Left ventricle myocardium inferior (tissue), 1 donor: Measurements from ENCODE around the gene TBL3. TPM values are rescaled to one million over a fixed set of nuclear protein-coding genes. Genes with fewer than 3 reads are reported as not detected.

Experiments
- DNase-seq: peaks from one replicate; pipeline ENCODE4 v3.0.0-alpha.2; 2020
- H3K27ac ChIP-seq: fragments of 200-600 bp; replicated peaks from 2 replicates; pipeline ENCODE4 v1.8.0; 2021
- H3K27me3 ChIP-seq: fragments of 200-600 bp; 2 replicates; pipeline ENCODE4 v1.8.0; 2021; ENCODE audit warnings: low read depth
- H3K36me3 ChIP-seq: fragments of 200-600 bp; 2 replicates; pipeline ENCODE4 v1.8.0; 2021
- H3K4me1 ChIP-seq: fragments of 200-600 bp; 2 replicates; pipeline ENCODE4 v1.8.0; 2021
- H3K4me3 ChIP-seq: fragments of 200-600 bp; 2 replicates; pipeline ENCODE4 v1.8.0; 2021; ENCODE audit warnings: mild to moderate bottlenecking, moderate library complexity
- H3K9me3 ChIP-seq: fragments of 200-600 bp; replicated peaks from 2 replicates; pipeline ENCODE4 v1.8.0; 2021
- CTCF ChIP-seq: fragments of 200-600 bp; IDR thresholded peaks from 2 replicates; pipeline ENCODE4 v1.8.0; 2021; ENCODE audit warnings: antibody characterized with exemption, mild to moderate bottlenecking, borderline replicate concordance
- intact Hi-C: fragments of 100-400 bp; cut with micrococcal nuclease; formaldehyde crosslinking; loops from one replicate; pipeline ENCODE4 v1.11.0; 2022
- total RNA-seq: library from RNA; stranded (reverse); fragmentation: NEBNext Ultra II Directional; extraction: Animal tissue kit (Norgen Biotek cat#: 25700); gene quantifications from one replicate; pipeline ENCODE4 v1.2.1, GENCODE V29; 2021
- donor health status: DM: no; HTN: yes; CAD: no; lungs with severe emphysema.

TBL3 gene
- total RNA-seq, 1 donor from 2014 or later = 22.6 TPM

GRCh38 chr16:1987198-1987597 lies 15.3 kb downstream of the TBL3 start:
- no peak for TF ChIP-seq CTCF
- no peaks in the 10 kb centered on the region for H3K9me3 ChIP-seq
- no peak overlapping the region for H3K4me3 ChIP-seq
- H3K27ac ChIP-seq = no peak overlapping the region
- no peak for DNase-seq
- peaks cover 55% of the 10 kb centered on the region for H3K27me3 ChIP-seq
- peaks cover 21% of the 10 kb centered on the region for H3K36me3 ChIP-seq
- peaks cover 55% of the 10 kb centered on the region for H3K4me1 ChIP-seq
- intact Hi-C loops = no loop called here

- H3K9me3 ChIP-seq = peaks cover 4% of the 10 kb centered on the region
- H3K4me1 ChIP-seq = peaks cover 46% of the 10 kb centered on the region
- H3K4me3 ChIP-seq = peak within 1 kb of the TSS; percentile 66
- intact Hi-C loops = no loop called here
- H3K36me3 ChIP-seq = peaks cover 21% of the 10 kb centered on the region
- peaks cover 47% of the 10 kb centered on the region for H3K27me3 ChIP-seq
- no peak within 1 kb of the TSS for H3K27ac ChIP-seq
- no peak for TF ChIP-seq CTCF
- DNase-seq = no peak
These were observed 17.6 kb downstream of the TBL3 start, which contains the start of gene SYNGR3 for GRCh38 chr16:1989209-1990100. Gene SYNGR3, plus strand, starts transcription at chr16:1989970. Its CDS starts 133 bp downstream, at chr16:1990103.

GRCh38 chr16:1990101-1990350 lies 18.2 kb downstream of the TBL3 start:
- H3K4me3 ChIP-seq = peak overlapping the region; percentile 66
- DNase-seq = no peak
- TF ChIP-seq CTCF = no peak
- H3K27ac ChIP-seq = no peak overlapping the region
- peaks cover 41% of the 10 kb centered on the region for H3K4me1 ChIP-seq
- H3K27me3 ChIP-seq = peaks cover 47% of the 10 kb centered on the region
- intact Hi-C loops = no loop called here
- H3K36me3 ChIP-seq = peaks cover 21% of the 10 kb centered on the region
- peaks cover 4% of the 10 kb centered on the region for H3K9me3 ChIP-seq

GRCh38 chr16:1990351-1991134 lies 18.7 kb downstream of the TBL3 start:
- intact Hi-C loops = no loop called here
- TF ChIP-seq CTCF = no peak
- Histone ChIP-seq H3K27me3 (peaks cover 47% of the 10 kb centered on the region), H3K27ac (no peak overlapping the region), H3K4me3 (peak overlapping the region; percentile 66), H3K36me3 (peaks cover 18% of the 10 kb centered on the region), H3K4me1 (peaks cover 36% of the 10 kb centered on the region), H3K9me3 (peaks cover 4% of the 10 kb centered on the region)
- DNase-seq = no peak

- DNase-seq = no peak
- intact Hi-C loops = no loop called here
- Histone ChIP-seq H3K4me3 (peak overlapping the region; percentile 66), H3K9me3 (peaks cover 4% of the 10 kb centered on the region), H3K27ac (no peak overlapping the region), H3K36me3 (peaks cover 12% of the 10 kb centered on the region), H3K27me3 (peaks cover 47% of the 10 kb centered on the region), H3K4me1 (peaks cover 31% of the 10 kb centered on the region)
- no peak for TF ChIP-seq CTCF
These were observed 19.3 kb downstream of the TBL3 start for GRCh38 chr16:1991135-1991551.
